ENCODE measurements around the gene PXN. TPM values are rescaled to one million over a fixed set of nuclear protein-coding genes. Genes with fewer than 3 reads are reported as not detected.
"Not testable (repeated sequence)": the region's sequence is repeated elsewhere in the genome, so short reads cannot be mapped to it uniquely, and the experiment has no call there.

The PXN gene
- polyA plus RNA-seq, 4 donors, result 79.3 to 132 (median 115) TPM

- not testable (repeated sequence) for H3K27ac ChIP-seq (ENCODE audit: low read depth in 1 of 3, low read length in 2 of 3); FAIRE-seq; H3K4me3 ChIP-seq (ENCODE audit: low read depth in 1 of 3, low read length in 3 of 3); H3K9me3 ChIP-seq (ENCODE audit: control insufficient read depth in 2 of 2, insufficient read depth in 1 of 2, low read depth in 1 of 2, low read length in 1 of 2); DNase-seq; H3K4me1 ChIP-seq (ENCODE audit: control insufficient read depth in 3 of 3, insufficient read depth in 2 of 3, low read depth in 1 of 3, low read length in 2 of 3); H3K27me3 ChIP-seq (ENCODE audit: control insufficient read depth in 3 of 3, insufficient read depth in 3 of 3, low read length in 3 of 3)
- WGBS, 3 donors, result 90 to 91% (median 91%) methylated on average over 4 to 5 of the region's 5 CpGs
- H3K36me3 ChIP-seq (ENCODE audit: control insufficient read depth in 3 of 3, insufficient read depth in 2 of 3, low read depth in 1 of 3, low read length in 3 of 3), result peaks cover 17 to 91% (median 35%) of the 10 kb centered on the region in 3 donors
These were observed 52.3 kb downstream of the PXN start for GRCh38 chr12:120213182-120213581.

GRCh38 chr12:120212301-120212700 is 53.2 kb downstream of the PXN start:
- no peak overlapping the region for H3K4me3 ChIP-seq (ENCODE audit: low read depth in 1 of 3, low read length in 3 of 3)
- peaks cover 17 to 83% (median 35%) of the 10 kb centered on the region in 3 donors for H3K36me3 ChIP-seq (ENCODE audit: control insufficient read depth in 3 of 3, insufficient read depth in 2 of 3, low read depth in 1 of 3, low read length in 3 of 3)
- H3K4me1 ChIP-seq (ENCODE audit: control insufficient read depth in 3 of 3, insufficient read depth in 2 of 3, low read depth in 1 of 3, low read length in 2 of 3), result no peaks in the 10 kb centered on the region
- FAIRE-seq, result no peak
- no peak for DNase-seq
- H3K27ac ChIP-seq (ENCODE audit: low read depth in 1 of 3, low read length in 2 of 3), result no peak overlapping the region
- H3K27me3 ChIP-seq (ENCODE audit: control insufficient read depth in 3 of 3, insufficient read depth in 3 of 3, low read length in 3 of 3), result no peaks in the 10 kb centered on the region
- no peaks in the 10 kb centered on the region for H3K9me3 ChIP-seq (ENCODE audit: control insufficient read depth in 2 of 2, insufficient read depth in 1 of 2, low read depth in 1 of 2, low read length in 1 of 2)
- WGBS, 3 donors, result 95 to 96% (median 95%) methylated on average over 24 of the region's 24 CpGs

- Histone ChIP-seq H3K4me1 (ENCODE audit: control insufficient read depth in 3 of 3, insufficient read depth in 2 of 3, low read depth in 1 of 3, low read length in 2 of 3) (no peaks in the 10 kb centered on the region), H3K27ac (ENCODE audit: low read depth in 1 of 3, low read length in 2 of 3) (no peak overlapping the region), H3K36me3 (ENCODE audit: control insufficient read depth in 3 of 3, insufficient read depth in 2 of 3, low read depth in 1 of 3, low read length in 3 of 3) (peaks cover 17 to 82% (median 34%) of the 10 kb centered on the region in 3 donors), H3K27me3 (ENCODE audit: control insufficient read depth in 3 of 3, insufficient read depth in 3 of 3, low read length in 3 of 3) (no peaks in the 10 kb centered on the region), H3K9me3 (ENCODE audit: control insufficient read depth in 2 of 2, insufficient read depth in 1 of 2, low read depth in 1 of 2, low read length in 1 of 2) (no peaks in the 10 kb centered on the region), H3K4me3 (ENCODE audit: low read depth in 1 of 3, low read length in 3 of 3) (no peak overlapping the region)
- FAIRE-seq (no peak), DNase-seq (no peak)
- WGBS, 3 donors, result 86 to 93% (median 89%) methylated on average over 9 of the region's 9 CpGs
These were observed 53.6 kb downstream of the PXN start for GRCh38 chr12:120211904-120212283.

GRCh38 chr12:120211243-120211903 is 54.2 kb downstream of the PXN start:
- H3K9me3 ChIP-seq (ENCODE audit: control insufficient read depth in 2 of 2, insufficient read depth in 1 of 2, low read depth in 1 of 2, low read length in 1 of 2), result no peaks in the 10 kb centered on the region
- 82 to 84% (median 83%) methylated on average over 12 of the region's 12 CpGs for WGBS, 3 donors
- H3K4me1 ChIP-seq (ENCODE audit: control insufficient read depth in 3 of 3, insufficient read depth in 2 of 3, low read depth in 1 of 3, low read length in 2 of 3), result no peaks in the 10 kb centered on the region
- H3K4me3 ChIP-seq (ENCODE audit: low read depth in 1 of 3, low read length in 3 of 3), result no peak overlapping the region
- H3K36me3 ChIP-seq (ENCODE audit: control insufficient read depth in 3 of 3, insufficient read depth in 2 of 3, low read depth in 1 of 3, low read length in 3 of 3), result peaks cover 17 to 77% (median 32%) of the 10 kb centered on the region in 3 donors
- FAIRE-seq, result no peak
- H3K27me3 ChIP-seq (ENCODE audit: control insufficient read depth in 3 of 3, insufficient read depth in 3 of 3, low read length in 3 of 3), result no peaks in the 10 kb centered on the region
- H3K27ac ChIP-seq (ENCODE audit: low read depth in 1 of 3, low read length in 2 of 3), result no peak overlapping the region
- DNase-seq, result no peak

GRCh38 chr12:120209851-120210250 is 55.7 kb downstream of the PXN start:
- Histone ChIP-seq H3K27ac (ENCODE audit: low read depth in 1 of 3, low read length in 2 of 3) (no peak overlapping the region), H3K36me3 (ENCODE audit: control insufficient read depth in 3 of 3, insufficient read depth in 2 of 3, low read depth in 1 of 3, low read length in 3 of 3) (peaks cover 17 to 65% (median 25%) of the 10 kb centered on the region in 3 donors), H3K27me3 (ENCODE audit: control insufficient read depth in 3 of 3, insufficient read depth in 3 of 3, low read length in 3 of 3) (no peaks in the 10 kb centered on the region), H3K4me3 (ENCODE audit: low read depth in 1 of 3, low read length in 3 of 3) (no peak overlapping the region), H3K4me1 (ENCODE audit: control insufficient read depth in 3 of 3, insufficient read depth in 2 of 3, low read depth in 1 of 3, low read length in 2 of 3) (no peaks in the 10 kb centered on the region), H3K9me3 (ENCODE audit: control insufficient read depth in 2 of 2, insufficient read depth in 1 of 2, low read depth in 1 of 2, low read length in 1 of 2) (no peaks in the 10 kb centered on the region)
- WGBS, 3 donors, result 92 to 95% (median 92%) methylated on average over 13 of the region's 13 CpGs
- no peak for DNase-seq
- no peak for FAIRE-seq

GRCh38 chr12:120207227-120207626 is 58.3 kb downstream of the PXN start:
- Histone ChIP-seq H3K36me3 (ENCODE audit: control insufficient read depth in 3 of 3, insufficient read depth in 2 of 3, low read depth in 1 of 3, low read length in 3 of 3) (peaks cover 8 to 39% (median 12%) of the 10 kb centered on the region in 3 donors), H3K27ac (ENCODE audit: low read depth in 1 of 3, low read length in 2 of 3) (peak overlapping the region in 1 of 3 donors; percentile 21), H3K9me3 (ENCODE audit: control insufficient read depth in 2 of 2, insufficient read depth in 1 of 2, low read depth in 1 of 2, low read length in 1 of 2) (no peaks in the 10 kb centered on the region), H3K4me1 (ENCODE audit: control insufficient read depth in 3 of 3, insufficient read depth in 2 of 3, low read depth in 1 of 3, low read length in 2 of 3) (no peaks in the 10 kb centered on the region), H3K27me3 (ENCODE audit: control insufficient read depth in 3 of 3, insufficient read depth in 3 of 3, low read length in 3 of 3) (no peaks in the 10 kb centered on the region), H3K4me3 (ENCODE audit: low read depth in 1 of 3, low read length in 3 of 3) (no peak overlapping the region)
- WGBS, 3 donors, result 21 to 70% (median 54%) methylated on average over 13 of the region's 13 CpGs
- DNase-seq (peak in 1 of 2 donors; percentile 87), FAIRE-seq (no peak)

DNA sequence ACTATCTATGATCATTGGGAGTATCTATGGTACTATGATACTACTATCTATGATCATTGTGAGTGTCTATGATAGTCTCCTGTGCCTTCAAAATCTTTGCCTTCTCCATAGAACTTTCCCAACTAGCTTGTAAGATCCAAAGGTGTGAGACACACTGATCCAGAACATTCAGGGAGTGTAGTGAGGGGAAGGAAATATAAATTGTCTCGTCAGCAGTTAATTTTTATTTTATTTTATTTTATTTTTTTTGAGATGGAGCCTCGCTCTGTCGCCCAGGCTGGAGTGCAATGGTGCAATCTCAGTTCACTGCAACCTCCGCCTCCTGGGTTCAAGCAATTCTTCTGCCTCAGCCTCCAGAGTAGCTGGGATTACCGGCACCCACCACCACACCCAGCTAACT is 58.7 kb downstream of the PXN start:
- DNase-seq; H3K4me1 ChIP-seq (ENCODE audit: control insufficient read depth in 3 of 3, insufficient read depth in 2 of 3, low read depth in 1 of 3, low read length in 2 of 3); H3K4me3 ChIP-seq (ENCODE audit: low read depth in 1 of 3, low read length in 3 of 3); FAIRE-seq; H3K9me3 ChIP-seq (ENCODE audit: control insufficient read depth in 2 of 2, insufficient read depth in 1 of 2, low read depth in 1 of 2, low read length in 1 of 2); H3K27ac ChIP-seq (ENCODE audit: low read depth in 1 of 3, low read length in 2 of 3); H3K27me3 ChIP-seq (ENCODE audit: control insufficient read depth in 3 of 3, insufficient read depth in 3 of 3, low read length in 3 of 3): not testable (repeated sequence)
- H3K36me3 ChIP-seq (ENCODE audit: control insufficient read depth in 3 of 3, insufficient read depth in 2 of 3, low read depth in 1 of 3, low read length in 3 of 3), result peaks cover 5 to 35% (median 8%) of the 10 kb centered on the region in 3 donors
- 68 to 84% (median 74%) methylated on average over 5 of the region's 5 CpGs for WGBS, 3 donors

DNA sequence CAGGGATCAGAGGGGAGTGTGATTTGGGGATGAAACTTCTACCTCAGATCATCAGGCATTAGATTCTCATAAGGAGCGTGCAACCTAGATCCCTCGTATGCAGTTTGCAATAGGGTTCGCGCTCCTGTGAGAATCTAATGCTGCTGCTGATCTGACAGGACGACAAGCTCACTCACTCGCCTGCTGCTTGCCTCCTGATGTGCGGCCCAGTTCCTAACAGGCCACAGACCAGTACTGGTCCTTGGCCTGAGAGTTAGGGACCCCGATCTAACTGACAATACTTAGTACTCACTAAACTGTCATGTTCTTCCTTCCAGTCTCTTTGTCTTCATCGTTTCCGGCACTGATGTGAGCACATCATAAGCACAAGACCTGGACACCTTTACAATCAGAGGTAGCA is 59.3 kb downstream of the PXN start:
- DNase-seq (no peak), FAIRE-seq (no peak)
- Histone ChIP-seq H3K27me3 (ENCODE audit: control insufficient read depth in 3 of 3, insufficient read depth in 3 of 3, low read length in 3 of 3) (no peaks in the 10 kb centered on the region), H3K4me1 (ENCODE audit: control insufficient read depth in 3 of 3, insufficient read depth in 2 of 3, low read depth in 1 of 3, low read length in 2 of 3) (no peaks in the 10 kb centered on the region), H3K9me3 (ENCODE audit: control insufficient read depth in 2 of 2, insufficient read depth in 1 of 2, low read depth in 1 of 2, low read length in 1 of 2) (no peaks in the 10 kb centered on the region), H3K4me3 (ENCODE audit: low read depth in 1 of 3, low read length in 3 of 3) (no peak overlapping the region), H3K36me3 (ENCODE audit: control insufficient read depth in 3 of 3, insufficient read depth in 2 of 3, low read depth in 1 of 3, low read length in 3 of 3) (peaks cover 2 to 29% (median 4%) of the 10 kb centered on the region in 3 donors), H3K27ac (ENCODE audit: low read depth in 1 of 3, low read length in 2 of 3) (no peak overlapping the region)
- WGBS, 3 donors, result 96 to 98% (median 96%) methylated on average over 10 of the region's 10 CpGs

DNA sequence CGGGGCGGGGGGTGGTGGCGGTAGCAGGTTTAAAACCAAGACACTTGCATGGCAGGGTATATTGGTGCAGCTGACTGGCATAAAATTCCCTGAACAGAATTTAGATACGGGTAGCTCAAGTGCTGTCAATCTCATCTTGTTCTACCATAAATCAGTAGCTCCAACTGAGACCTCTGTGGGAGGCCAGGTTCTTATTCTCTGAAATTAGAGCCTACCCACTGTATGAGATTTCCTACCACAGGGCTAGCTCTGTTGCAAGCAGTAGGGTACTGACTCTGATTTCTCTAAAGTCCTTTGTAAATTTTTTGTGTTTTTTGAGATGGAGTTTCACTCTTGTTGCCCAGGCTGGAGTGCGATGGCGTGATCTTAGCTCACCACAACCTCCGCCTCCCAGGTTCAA is 61.4 kb downstream of the PXN start:
- DNase-seq (no peak), FAIRE-seq (no peak)
- Histone ChIP-seq H3K9me3 (ENCODE audit: control insufficient read depth in 2 of 2, insufficient read depth in 1 of 2, low read depth in 1 of 2, low read length in 1 of 2) (no peaks in the 10 kb centered on the region), H3K27ac (ENCODE audit: low read depth in 1 of 3, low read length in 2 of 3) (no peak overlapping the region), H3K4me3 (ENCODE audit: low read depth in 1 of 3, low read length in 3 of 3) (no peak overlapping the region), H3K27me3 (ENCODE audit: control insufficient read depth in 3 of 3, insufficient read depth in 3 of 3, low read length in 3 of 3) (no peaks in the 10 kb centered on the region), H3K36me3 (ENCODE audit: control insufficient read depth in 3 of 3, insufficient read depth in 2 of 3, low read depth in 1 of 3, low read length in 3 of 3) (peaks cover 0 to 19% (median 0%) of the 10 kb centered on the region in 3 donors), H3K4me1 (ENCODE audit: control insufficient read depth in 3 of 3, insufficient read depth in 2 of 3, low read depth in 1 of 3, low read length in 2 of 3) (peaks cover 0 to 8% (median 0%) of the 10 kb centered on the region in 3 donors)
- 82 to 93% (median 86%) methylated on average over 7 of the region's 7 CpGs for WGBS, 3 donors

Data from small intestine (tissue), 7 donors.